IMR-90 (cell line): ENCODE measurements around the gene LIN52. TPM values are rescaled to one million over a fixed set of nuclear protein-coding genes. Genes with fewer than 3 reads are reported as not detected.

ENCODE experiments used
- ATAC-seq: fragments of 200-7000 bp; cut with Tn5 transposase; 2 replicates; pipeline ENCODE4 v1.9.1; 2020; ENCODE audit warnings: low read depth, mild to moderate bottlenecking, moderate library complexity
- BruUV-seq: library from RNA; stranded (reverse); fragments of 400-500 nt; replicated peaks from 2 replicates; lab custom pipeline; 2021; lab: Mats Ljungman, UMichigan
- CTCF ChIA-PET: fragments of 300-600 bp; formaldehyde crosslinking; extraction: SDS; loops from one replicate; lab custom pipeline; 2021; ENCODE audit warnings: antibody characterized with exemption; lab: Yijun Ruan, JAX
- POLR2A ChIA-PET: fragments of 300-600 bp; sonication (Branson Sonifier 250); formaldehyde crosslinking; loops from one replicate; lab custom pipeline; 2022; ENCODE audit warnings: antibody characterized with exemption; ENCODE audit not compliant: unreplicated experiment; lab: Charles Lee
- DNase-seq: peaks from one replicate; pipeline ENCODE4 v3.0.0; 2013
- H2AFZ ChIP-seq: replicated peaks from 2 replicates; pipeline ENCODE3; 2013; ENCODE audit warnings: low read length, mild to moderate bottlenecking; ENCODE audit not compliant: poor library complexity
- H2AK5ac ChIP-seq: 2 replicates; pipeline ENCODE4 v1.6.1; 2013; ENCODE audit warnings: low read depth, low read length, inconsistent platforms
- H2AK9ac ChIP-seq: replicated peaks from 2 replicates; pipeline ENCODE3; 2013; ENCODE audit warnings: mild to moderate bottlenecking, low read depth, low read length, moderate library complexity; ENCODE audit not compliant: poor library complexity
- H2BK120ac ChIP-seq: 2 replicates; pipeline ENCODE4 v1.6.1; 2013; ENCODE audit warnings: low read depth, low read length, inconsistent platforms
- H2BK15ac ChIP-seq: 3 replicates; pipeline ENCODE4 v1.6.1; 2013; ENCODE audit warnings: low read depth, low read length, inconsistent platforms
- H2BK20ac ChIP-seq: 2 replicates; pipeline ENCODE4 v1.6.1; 2013; ENCODE audit warnings: low read depth, mild to moderate bottlenecking, inconsistent platforms, low read length, moderate library complexity
- H2BK5ac ChIP-seq: 2 replicates; pipeline ENCODE4 v1.6.1; 2013; ENCODE audit warnings: mild to moderate bottlenecking, low read depth, low read length, inconsistent platforms; ENCODE audit not compliant: poor library complexity, severe bottlenecking
- H3K14ac ChIP-seq: replicated peaks from 2 replicates; pipeline ENCODE4 v1.6.1; 2013; ENCODE audit warnings: low read depth, low read length, inconsistent platforms
- H3K18ac ChIP-seq: 2 replicates; pipeline ENCODE4 v1.6.1; 2013; ENCODE audit warnings: low read depth, low read length, control low read depth
- H3K23ac ChIP-seq: 2 replicates; pipeline ENCODE4 v1.6.1; 2013; ENCODE audit warnings: low read depth, low read length, inconsistent platforms
- H3K27ac ChIP-seq: 2 replicates; pipeline ENCODE4 v1.5.1; 2013; ENCODE audit warnings: mild to moderate bottlenecking, control low read depth, low read length; ENCODE audit not compliant: insufficient read depth
- H3K27me3 ChIP-seq: 2 replicates; pipeline ENCODE4 v1.6.1; 2013; ENCODE audit warnings: low read length; ENCODE audit not compliant: control insufficient read depth, insufficient read depth
- H3K36me3 ChIP-seq: 2 replicates; pipeline ENCODE4 v1.6.1; 2013; ENCODE audit warnings: low read length, mixed read lengths; ENCODE audit not compliant: control insufficient read depth, insufficient read depth
- H3K4ac ChIP-seq: 2 replicates; pipeline ENCODE4 v1.6.1; 2013; ENCODE audit warnings: low read depth, low read length, inconsistent platforms
- H3K4me1 ChIP-seq: 2 replicates; pipeline ENCODE4 v1.6.1; 2013; ENCODE audit warnings: low read length, mixed read lengths; ENCODE audit not compliant: control insufficient read depth, insufficient read depth
- H3K4me2 ChIP-seq: 2 replicates; pipeline ENCODE4 v1.6.1; 2013; ENCODE audit warnings: low read depth, mild to moderate bottlenecking, control low read depth, low read length, moderate library complexity
- H3K4me3 ChIP-seq: 2 replicates; pipeline ENCODE4 v1.5.1; 2013; ENCODE audit warnings: low read depth, mild to moderate bottlenecking, control low read depth, low read length, moderate library complexity; ENCODE audit not compliant: insufficient read depth
- H3K56ac ChIP-seq: 2 replicates; pipeline ENCODE4 v1.6.1; 2013; ENCODE audit warnings: low read length, inconsistent platforms; ENCODE audit not compliant: insufficient read depth; ENCODE audit errors: extremely low read depth
- H3K79me1 ChIP-seq, 2 experiments: 2 replicates each; pipeline ENCODE4 v1.6.1; 2013; ENCODE audit warnings: low read length in 2 of 2, inconsistent platforms in 1 of 2, low read depth in 1 of 2
- H3K9ac ChIP-seq: 2 replicates; pipeline ENCODE4 v1.6.1; 2013; ENCODE audit warnings: low read depth, low read length, control low read depth
- H3K9me1 ChIP-seq: 2 replicates; pipeline ENCODE4 v1.6.1; 2013; ENCODE audit warnings: low read length, inconsistent platforms; ENCODE audit not compliant: insufficient read depth
- H3K9me3 ChIP-seq: 2 replicates; pipeline ENCODE4 v1.6.1; 2013; ENCODE audit warnings: low read length; ENCODE audit not compliant: control insufficient read depth, insufficient read depth
- H4K20me1 ChIP-seq: 2 replicates; pipeline ENCODE4 v1.6.1; 2013; ENCODE audit warnings: low read length, inconsistent platforms; ENCODE audit not compliant: insufficient read depth
- H4K5ac ChIP-seq: 2 replicates; pipeline ENCODE4 v1.6.1; 2013; ENCODE audit warnings: mild to moderate bottlenecking, low read depth, low read length, control low read depth
- H4K8ac ChIP-seq, 2 experiments: 2 replicates each; pipeline ENCODE4 v1.6.1; 2013; ENCODE audit warnings: low read depth in 2 of 2, low read length in 2 of 2, control low read depth in 1 of 2, inconsistent platforms in 1 of 2
- H4K91ac ChIP-seq: 2 replicates; pipeline ENCODE4 v1.6.1; 2013; ENCODE audit warnings: low read depth, low read length, inconsistent platforms; ENCODE audit not compliant: insufficient read depth
- CHD1 ChIP-seq: IDR thresholded peaks from 2 replicates; pipeline ENCODE4 v1.6.1; 2012; ENCODE audit warnings: low read depth, low read length, improper control_type of control experiment
- FOS ChIP-seq: fragments of 150-350 bp; IDR thresholded peaks from 2 replicates; pipeline ENCODE4 v1.6.1; 2016; ENCODE audit warnings: low read depth, low read length
- RAD21 ChIP-seq: IDR thresholded peaks from 2 replicates; pipeline ENCODE4 v1.6.1; 2012; ENCODE audit warnings: low read length, improper control_type of control experiment
- WGBS, 2 experiments: methylation state at CpG; one replicate each; pipeline versions ENCODE4 v1.1.5 to v1.1.7; 2013; ENCODE audit warnings: missing lambda C conversion rate in 2 of 2; ENCODE audit not compliant: insufficient read length in 1 of 2; ENCODE audit errors: extremely low coverage in 2 of 2; 5-methylcytosine and 5-hydroxymethylcytosine counted together
- dilution Hi-C: fragments of 300-500 bp; cut with HindIII; formaldehyde crosslinking; loops from one replicate; pipeline ENCODE4 v1.14.3; 2018; ENCODE audit warnings: low sequenced_read_pairs; ENCODE audit not compliant: unreplicated experiment
- in situ Hi-C: fragments of 300-500 bp; cut with MboI; formaldehyde crosslinking; loops from 3 replicates; pipeline ENCODE4 v1.14.3; 2019; ENCODE audit warnings: low sequenced_read_pairs, inconsistent platforms, mixed read lengths
- intact Hi-C: fragments of 100-400 bp; cut with micrococcal nuclease; formaldehyde crosslinking; loops from 2 replicates; pipeline ENCODE4 v1.10.0; 2022
- polyA plus RNA-seq, 3 experiments: library from polyadenylated mRNA; depleted of rRNA; stranded (reverse); fragments of >200 nt; gene quantifications; 2 replicates each; pipeline ENCODE4 v1.2.3, GENCODE V29; 2012; ENCODE audit warnings: low replicate concordance in 1 of 3
- total RNA-seq: library from RNA; depleted of rRNA; stranded (reverse); fragments of >200 nt; gene quantifications from 2 replicates; pipeline ENCODE4 v1.2.3, GENCODE V29; 2012

Gene LIN52
- total and polyA plus RNA-seq, 2 of the 4 experiments (the other 2 are of a cell fraction) = 6.1 to 11.5 TPM

GRCh38 chr14:74195623-74196022 lies 110.9 kb downstream of the LIN52 start:
- Histone ChIP-seq H2AFZ (no peak overlapping the region), H3K23ac (no peak overlapping the region), H4K20me1 (no peaks in the 10 kb centered on the region), H3K4me2 (no peak overlapping the region), H3K9me1 (0 out of 2 replicates have a peak, but pooled peaks cover 3% of the 10 kb centered on the region), H3K9ac (no peak overlapping the region), H3K56ac (no peak overlapping the region), H3K18ac (no peak overlapping the region), H2BK120ac (no peak overlapping the region), H3K4ac (no peak overlapping the region), H2BK15ac (no peak overlapping the region), H2BK20ac (no peak overlapping the region), H3K4me3 (no peak overlapping the region), H2AK9ac (no peak overlapping the region), H3K4me1 (no peaks in the 10 kb centered on the region), H3K14ac (no peak overlapping the region), H3K79me1 (no peaks in the 10 kb centered on the region), H3K36me3 (peaks cover 10% of the 10 kb centered on the region; the same call in 1 of the 2 replicates), H3K9me3 (no peaks in the 10 kb centered on the region), H4K91ac (no peak overlapping the region), H3K27ac (no peak overlapping the region), H2AK5ac (no peak overlapping the region), H2BK5ac (no peak overlapping the region), H3K27me3 (no peaks in the 10 kb centered on the region), H4K5ac (no peak overlapping the region), H4K8ac (no peak overlapping the region)
- POLR2A ChIA-PET = no interaction called here
- 80% methylated on average over 1 of the region's 7 CpGs; no CpG with 5 or more reads in 1 of the 2 experiments for WGBS, 2 experiments
- no peak for ATAC-seq
- no peak for TF ChIP-seq FOS
- TF ChIP-seq CHD1 = no peak
- TF ChIP-seq RAD21 = no peak
- DNase-seq = no peak
- BruUV-seq = no TSS peak
- intact Hi-C loops (no loop called here), dilution Hi-C loops (no loop called here), in situ Hi-C loops (no loop called here)
- CTCF ChIA-PET = no interaction called here
